SK-N-SH (cell line): ENCODE measurements around the gene REXO1. TPM values are rescaled to one million over a fixed set of nuclear protein-coding genes. Genes with fewer than 3 reads are reported as not detected.

Source experiments
- CTCF ChIA-PET: fragments of 300-600, 350-600 bp; formaldehyde crosslinking; extraction: SDS; loops from one replicate; lab custom pipeline; 2021; lab: Yijun Ruan, JAX
- POLR2A ChIA-PET: fragments of 350-600 bp; sonication (Branson Sonifier 250); formaldehyde crosslinking; extraction: SDS; loops from one replicate; lab custom pipeline; 2020; ENCODE audit warnings: antibody characterized with exemption, inconsistent platforms; lab: Yijun Ruan, JAX
- DNase-seq: peaks from one replicate; pipeline ENCODE4 v3.0.0; 2012
- H2AFZ ChIP-seq: fragments of 200-600 bp; sonication (generic); 2 replicates; pipeline ENCODE4 v1.8.1; 2016; ENCODE audit warnings: antibody characterized with exemption, mild to moderate bottlenecking, low read depth
- H3F3A ChIP-seq: fragments of 200-600 bp; sonication (generic); replicated peaks from 2 replicates; pipeline ENCODE3; 2016; ENCODE audit warnings: antibody characterized with exemption, mild to moderate bottlenecking; ENCODE audit not compliant: insufficient read depth
- H3K27ac ChIP-seq, 2 experiments: fragments of 200-500 bp in 1 of 2; fragments of 200-600 bp in 1 of 2; sonication (Bioruptor generic) in 1 of 2; sonication (generic), shearing (Covaris generic) in 1 of 2; 2 replicates each; pipeline versions ENCODE4 v1.5.1 to v1.6.1; 2014 to 2016; ENCODE audit warnings: low read depth in 2 of 2, inconsistent platforms in 1 of 2, low read length in 1 of 2, mild to moderate bottlenecking in 1 of 2, mixed read lengths in 1 of 2
- H3K27me3 ChIP-seq: fragments of 200-600 bp; sonication (generic), shearing (Covaris generic); 2 replicates; pipeline ENCODE4 v1.6.1; 2016; ENCODE audit warnings: mixed run types; ENCODE audit not compliant: insufficient read depth
- H3K36me3 ChIP-seq, 2 experiments: fragments of 200-500 bp in 1 of 2; fragments of 200-600 bp in 1 of 2; sonication (Bioruptor generic) in 1 of 2; sonication (generic) in 1 of 2; replicated peaks in 1 of 2; 2 replicates each; pipeline versions ENCODE3 to v1.5.1; 2014 to 2016; ENCODE audit warnings: low read length in 1 of 2, mild to moderate bottlenecking in 1 of 2; ENCODE audit not compliant: insufficient read depth in 2 of 2, control insufficient read depth in 1 of 2
- H3K4me1 ChIP-seq, 2 experiments: fragments of 200-500 bp in 1 of 2; fragments of 200-600 bp in 1 of 2; sonication (Bioruptor generic) in 1 of 2; sonication (generic), shearing (Covaris generic) in 1 of 2; 2 replicates each; pipeline versions ENCODE4 v1.5.1 to v1.6.1; 2014 to 2016; ENCODE audit warnings: low read depth in 1 of 2, low read length in 1 of 2, mixed run types in 1 of 2; ENCODE audit not compliant: insufficient read depth in 2 of 2, control insufficient read depth in 1 of 2
- H3K4me2 ChIP-seq: fragments of 200-600 bp; sonication (generic), shearing (Covaris generic); 2 replicates; pipeline ENCODE4 v1.6.1; 2017; ENCODE audit warnings: mixed run types
- H3K4me3 ChIP-seq, 2 experiments: fragments of 200-500 bp in 1 of 2; fragments of 200-600 bp in 1 of 2; sonication (Bioruptor generic) in 1 of 2; sonication (generic), shearing (Covaris generic) in 1 of 2; 2 replicates each; pipeline versions ENCODE4 v1.5.1 to v1.8.1; 2014 to 2016; ENCODE audit warnings: low read depth in 2 of 2, inconsistent platforms in 1 of 2, low read length in 1 of 2, mild to moderate bottlenecking in 1 of 2, mixed read lengths in 1 of 2, moderate library complexity in 1 of 2
- H3K79me2 ChIP-seq: fragments of 200-600 bp; sonication (generic); 2 replicates; pipeline ENCODE4 v1.8.1; 2017; ENCODE audit warnings: mild to moderate bottlenecking; ENCODE audit not compliant: insufficient read depth
- H3K9ac ChIP-seq: fragments of 200-600 bp; sonication (generic); 2 replicates; pipeline ENCODE4 v1.6.1; 2017; ENCODE audit warnings: mixed run types
- H3K9me2 ChIP-seq: fragments of 200-600 bp; sonication (generic); 2 replicates; pipeline ENCODE4 v1.6.1; 2017; ENCODE audit warnings: mixed run types
- H3K9me3 ChIP-seq: fragments of 200-600 bp; sonication (generic); 2 replicates; pipeline ENCODE4 v1.6.1; 2017; ENCODE audit warnings: mixed run types, mild to moderate bottlenecking, moderate library complexity
- H4K20me1 ChIP-seq: fragments of 200-600 bp; sonication (generic); 2 replicates; pipeline ENCODE4 v1.6.1; 2017; ENCODE audit warnings: mild to moderate bottlenecking, mixed run types; ENCODE audit not compliant: insufficient read depth
- CTCF ChIP-seq: fragments of 200-600 bp; sonication (generic); IDR thresholded peaks from 2 replicates; pipeline ENCODE4 v1.6.1; 2017; ENCODE audit warnings: antibody characterized with exemption, mild to moderate bottlenecking, moderate library complexity
- EP300 ChIP-seq, 2 experiments: IDR thresholded peaks; 2 replicates each; pipeline versions ENCODE4 v1.4.0 to v1.6.1; 2012; ENCODE audit warnings: borderline replicate concordance in 1 of 2, low read depth in 1 of 2, low read length in 1 of 2
- FOSL2 ChIP-seq: IDR thresholded peaks from 2 replicates; pipeline ENCODE4 v1.4.0; 2012; ENCODE audit warnings: low read depth, mild to moderate bottlenecking, moderate library complexity, borderline replicate concordance
- GATA2 ChIP-seq: sonication (generic); formaldehyde crosslinking; IDR thresholded peaks from 2 replicates; pipeline ENCODE4 v1.5.0; 2020; ENCODE audit warnings: mild to moderate bottlenecking, missing genetic modification reagents
- JUND ChIP-seq: IDR thresholded peaks from 2 replicates; pipeline ENCODE4 v1.4.0; 2012
- MAX ChIP-seq: IDR thresholded peaks from 2 replicates; pipeline ENCODE4 v1.4.0; 2012; ENCODE audit warnings: low read depth
- MXI1 ChIP-seq: IDR thresholded peaks from 2 replicates; pipeline ENCODE4 v1.6.1; 2012; ENCODE audit warnings: mild to moderate bottlenecking, low read depth, low read length, improper control_type of control experiment
- NFIC ChIP-seq: IDR thresholded peaks from 2 replicates; pipeline ENCODE4 v1.4.0; 2012; ENCODE audit warnings: borderline replicate concordance
- NRF1 ChIP-seq: IDR thresholded peaks from 2 replicates; pipeline ENCODE4 v1.6.1; 2012; ENCODE audit warnings: low read depth, mild to moderate bottlenecking, low read length
- POLR2AphosphoS5 ChIP-seq: IDR thresholded peaks from 2 replicates; pipeline ENCODE4 v1.6.1; 2012; ENCODE audit warnings: low read depth, low read length
- RAD21 ChIP-seq: IDR thresholded peaks from 2 replicates; pipeline ENCODE4 v1.6.1; 2012; ENCODE audit warnings: mild to moderate bottlenecking, low read length
- SMC3 ChIP-seq: IDR thresholded peaks from 2 replicates; pipeline ENCODE4 v1.6.1; 2012; ENCODE audit warnings: low read depth, low read length, improper control_type of control experiment
- TAF1 ChIP-seq: IDR thresholded peaks from 2 replicates; pipeline ENCODE4 v1.6.1; 2012; ENCODE audit warnings: low read depth, mild to moderate bottlenecking, low read length, moderate library complexity, borderline replicate concordance
- TCF12 ChIP-seq: IDR thresholded peaks from 2 replicates; pipeline ENCODE4 v1.4.0; 2012
- USF1 ChIP-seq: IDR thresholded peaks from 2 replicates; pipeline ENCODE4 v1.4.0; 2012; ENCODE audit warnings: low read depth, borderline replicate concordance
- USF2 ChIP-seq: fragments of 150-350 bp; IDR thresholded peaks from 2 replicates; pipeline ENCODE4 v1.6.1; 2017; ENCODE audit warnings: antibody characterized with exemption, low read length, low read depth, borderline replicate concordance
- YY1 ChIP-seq: IDR thresholded peaks from 2 replicates; pipeline ENCODE4 v1.4.0; 2012; ENCODE audit warnings: low read depth, mild to moderate bottlenecking
- ZBTB33 ChIP-seq: IDR thresholded peaks from 2 replicates; pipeline ENCODE4 v1.4.0; 2012; ENCODE audit warnings: low read depth, borderline replicate concordance
- WGBS: methylation state at CpG from one replicate; pipeline ENCODE4 v1.1.6; 2017; ENCODE audit warnings: low lambda C conversion rate; 5-methylcytosine and 5-hydroxymethylcytosine counted together
- polyA plus RNA-seq, 3 experiments: library from polyadenylated mRNA; depleted of rRNA; stranded (reverse); fragments of >200 nt; gene quantifications; 2 replicates each; pipeline ENCODE4 v1.2.3, GENCODE V29; 2012

Gene REXO1
- polyA plus RNA-seq, 1 of the 3 experiments (the other 2 are of a cell fraction) = 18.8 TPM

- 0 out of 2 replicates have a peak, but pooled peaks cover 4% of the 10 kb centered on the region for H4K20me1 ChIP-seq
- H3K9ac ChIP-seq = no peak overlapping the region
- peaks cover 63% of the 10 kb centered on the region for H3K27me3 ChIP-seq
- H2AFZ ChIP-seq = no peak overlapping the region
- peaks cover 8% of the 10 kb centered on the region; the same call in 1 of the 2 replicates for H3K9me3 ChIP-seq
- H3K4me3 ChIP-seq = no peak overlapping the region
- H3K9me2 ChIP-seq = no peaks in the 10 kb centered on the region
- H3K36me3 ChIP-seq = no peaks in the 10 kb centered on the region
- H3F3A ChIP-seq = peaks cover 3% of the 10 kb centered on the region
- TF ChIP-seq GATA2 (CRISPR knock-in tag) (no peak), FOSL2 (no peak), YY1 (no peak), MXI1 (no peak), ZBTB33 (no peak), EP300 (IDR thresholded peaks at IDR 0.05; ENCODE audit: borderline replicate concordance in 1 of 2, low read depth in 1 of 2, low read length in 1 of 2) (no peak), TCF12 (no peak), TAF1 (no peak), NRF1 (no peak), SMC3 (no peak), MAX (no peak), CTCF (no peak)
- TF ChIP-seq, all 33 proteins: peak for 0
- POLR2A ChIA-PET = no interaction called here
- WGBS = 19% methylated on average over 4 of the region's 4 CpGs
- no peaks in the 10 kb centered on the region for H3K79me2 ChIP-seq
- DNase-seq = no peak
- CTCF ChIA-PET = interaction anchor here (0.6 to 3.3 kb wide), 10 partner anchors 9 to 225 kb away, joined by 3 to 17 read pairs (median 6); no protein-coding TSS in a partner anchor
- H3K4me2 ChIP-seq = no peak overlapping the region
- no peaks in the 10 kb centered on the region for H3K4me1 ChIP-seq
- H3K27ac ChIP-seq = no peak overlapping the region
These were observed 77.3 kb downstream of the REXO1 start for GRCh38 chr19:1770866-1771576.

- WGBS = 8% methylated on average over 7 of the region's 12 CpGs
- Histone ChIP-seq H4K20me1 (0 out of 2 replicates have a peak, but pooled peaks cover 4% of the 10 kb centered on the region), H3K27ac (no peak overlapping the region), H2AFZ (no peak overlapping the region), H3K4me1 (no peaks in the 10 kb centered on the region), H3F3A (peaks cover 3% of the 10 kb centered on the region), H3K79me2 (no peaks in the 10 kb centered on the region), H3K36me3 (no peaks in the 10 kb centered on the region), H3K27me3 (peaks cover 62% of the 10 kb centered on the region), H3K9ac (no peak overlapping the region), H3K9me2 (no peaks in the 10 kb centered on the region), H3K9me3 (peaks cover 8% of the 10 kb centered on the region; the same call in 1 of the 2 replicates), H3K4me2 (no peak overlapping the region), H3K4me3 (no peak overlapping the region)
- DNase-seq = no peak
- TF ChIP-seq NFIC = no peak
- TF ChIP-seq JUND = no peak
- TF ChIP-seq USF1 = no peak
- no peak for TF ChIP-seq POLR2AphosphoS5
- no peak for TF ChIP-seq TAF1
- TF ChIP-seq USF2 = no peak
- no peak for TF ChIP-seq RAD21
- ChIA-PET CTCF (interaction anchor here (0.9 to 2.6 kb wide), 4 partner anchors 12 to 164 kb away, joined by 3 to 16 read pairs (median 14); partner anchors contain the start of gene UQCR11), POLR2A (no interaction called here)
These were observed 78.7 kb downstream of the REXO1 start for GRCh38 chr19:1769645-1769985.
